ENCODE results near the gene NUP62. TPM values are rescaled to one million over a fixed set of nuclear protein-coding genes. Genes with fewer than 3 reads are reported as not detected.

NUP62 gene
- total and polyA plus RNA-seq, 2 experiments from 2014 or later: 55.5 to 99.4 TPM

DNA sequence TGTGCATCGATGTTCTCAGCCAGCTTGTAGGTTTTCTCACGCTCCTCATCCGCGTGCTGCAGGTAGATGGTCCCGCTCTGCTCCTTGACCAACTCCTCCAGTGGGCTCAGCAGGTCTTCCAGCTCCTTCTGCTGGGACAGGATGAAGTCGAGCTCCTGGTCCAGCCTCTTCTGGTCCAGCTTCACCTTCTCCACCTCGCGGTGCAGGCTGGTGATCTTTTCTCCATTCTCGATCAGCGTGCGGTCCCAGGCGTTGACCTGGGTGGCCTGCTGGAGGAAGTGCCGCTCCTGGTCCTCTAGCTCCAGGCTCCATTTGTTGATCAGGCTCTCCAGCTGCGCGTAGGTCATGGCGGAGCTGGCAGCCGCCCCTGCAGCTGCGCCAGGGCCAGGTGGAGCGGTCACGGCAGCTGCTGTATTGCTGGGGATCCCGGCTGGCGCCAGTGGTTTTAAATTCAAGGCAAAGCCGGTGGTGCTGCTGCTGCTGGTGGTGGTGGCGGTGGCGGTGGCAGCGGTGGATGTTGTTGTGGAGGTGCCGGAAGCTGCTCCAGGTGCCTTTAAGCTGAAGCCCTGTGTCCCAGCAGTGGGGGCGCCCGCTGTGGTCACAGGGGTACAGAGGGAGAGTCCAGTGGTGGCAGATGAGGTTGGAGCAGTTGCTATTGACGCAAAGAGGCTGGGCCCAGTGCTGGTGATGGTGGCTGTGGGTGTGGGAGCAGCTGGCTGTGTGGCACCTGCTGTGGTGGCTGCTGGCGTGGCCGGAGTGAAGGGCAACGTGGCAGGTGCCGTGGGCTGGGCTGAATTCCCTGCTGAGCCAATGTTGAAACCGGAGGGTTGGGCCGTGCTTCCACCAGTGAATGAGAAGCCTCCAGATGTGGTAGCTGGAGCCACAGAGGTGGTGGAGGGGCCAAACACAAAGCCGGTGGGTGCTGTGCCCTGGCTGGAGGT, 20.6 kb downstream of the NUP62 start (continued):
- no peak for TF ChIP-seq CREB1 (CRISPR knock-in tag; IDR thresholded peaks at IDR 0.05; ENCODE audit: low read depth)
- TF ChIP-seq, protein P1, sequence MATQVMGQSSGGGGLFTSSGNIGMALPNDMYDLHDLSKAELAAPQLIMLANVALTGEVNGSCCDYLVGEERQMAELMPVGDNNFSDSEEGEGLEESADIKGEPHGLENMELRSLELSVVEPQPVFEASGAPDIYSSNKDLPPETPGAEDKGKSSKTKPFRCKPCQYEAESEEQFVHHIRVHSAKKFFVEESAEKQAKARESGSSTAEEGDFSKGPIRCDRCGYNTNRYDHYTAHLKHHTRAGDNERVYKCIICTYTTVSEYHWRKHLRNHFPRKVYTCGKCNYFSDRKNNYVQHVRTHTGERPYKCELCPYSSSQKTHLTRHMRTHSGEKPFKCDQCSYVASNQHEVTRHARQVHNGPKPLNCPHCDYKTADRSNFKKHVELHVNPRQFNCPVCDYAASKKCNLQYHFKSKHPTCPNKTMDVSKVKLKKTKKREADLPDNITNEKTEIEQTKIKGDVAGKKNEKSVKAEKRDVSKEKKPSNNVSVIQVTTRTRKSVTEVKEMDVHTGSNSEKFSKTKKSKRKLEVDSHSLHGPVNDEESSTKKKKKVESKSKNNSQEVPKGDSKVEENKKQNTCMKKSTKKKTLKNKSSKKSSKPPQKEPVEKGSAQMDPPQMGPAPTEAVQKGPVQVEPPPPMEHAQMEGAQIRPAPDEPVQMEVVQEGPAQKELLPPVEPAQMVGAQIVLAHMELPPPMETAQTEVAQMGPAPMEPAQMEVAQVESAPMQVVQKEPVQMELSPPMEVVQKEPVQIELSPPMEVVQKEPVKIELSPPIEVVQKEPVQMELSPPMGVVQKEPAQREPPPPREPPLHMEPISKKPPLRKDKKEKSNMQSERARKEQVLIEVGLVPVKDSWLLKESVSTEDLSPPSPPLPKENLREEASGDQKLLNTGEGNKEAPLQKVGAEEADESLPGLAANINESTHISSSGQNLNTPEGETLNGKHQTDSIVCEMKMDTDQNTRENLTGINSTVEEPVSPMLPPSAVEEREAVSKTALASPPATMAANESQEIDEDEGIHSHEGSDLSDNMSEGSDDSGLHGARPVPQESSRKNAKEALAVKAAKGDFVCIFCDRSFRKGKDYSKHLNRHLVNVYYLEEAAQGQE (IDR thresholded peaks at IDR 0.05; ENCODE audit: unreplicated experiment): no peak
- TF ChIP-seq POLR2AphosphoS5 (IDR thresholded peaks at IDR 0.05; ENCODE audit: low read depth): no peak
- TF ChIP-seq, protein P2, sequence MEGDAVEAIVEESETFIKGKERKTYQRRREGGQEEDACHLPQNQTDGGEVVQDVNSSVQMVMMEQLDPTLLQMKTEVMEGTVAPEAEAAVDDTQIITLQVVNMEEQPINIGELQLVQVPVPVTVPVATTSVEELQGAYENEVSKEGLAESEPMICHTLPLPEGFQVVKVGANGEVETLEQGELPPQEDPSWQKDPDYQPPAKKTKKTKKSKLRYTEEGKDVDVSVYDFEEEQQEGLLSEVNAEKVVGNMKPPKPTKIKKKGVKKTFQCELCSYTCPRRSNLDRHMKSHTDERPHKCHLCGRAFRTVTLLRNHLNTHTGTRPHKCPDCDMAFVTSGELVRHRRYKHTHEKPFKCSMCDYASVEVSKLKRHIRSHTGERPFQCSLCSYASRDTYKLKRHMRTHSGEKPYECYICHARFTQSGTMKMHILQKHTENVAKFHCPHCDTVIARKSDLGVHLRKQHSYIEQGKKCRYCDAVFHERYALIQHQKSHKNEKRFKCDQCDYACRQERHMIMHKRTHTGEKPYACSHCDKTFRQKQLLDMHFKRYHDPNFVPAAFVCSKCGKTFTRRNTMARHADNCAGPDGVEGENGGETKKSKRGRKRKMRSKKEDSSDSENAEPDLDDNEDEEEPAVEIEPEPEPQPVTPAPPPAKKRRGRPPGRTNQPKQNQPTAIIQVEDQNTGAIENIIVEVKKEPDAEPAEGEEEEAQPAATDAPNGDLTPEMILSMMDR (conservative IDR thresholded peaks at IDR 0.05; ENCODE audit: low read depth in 2 of 2): no peak
- no peak for TF ChIP-seq ZNF114 (CRISPR knock-in tag; IDR thresholded peaks at IDR 0.05)
- TF ChIP-seq EZH2phosphoT487 (IDR thresholded peaks at IDR 0.05; ENCODE audit: unreplicated experiment): no peak
- no peak for TF ChIP-seq JUNB (IDR thresholded peaks at IDR 0.05; ENCODE audit: unreplicated experiment)

DNA sequence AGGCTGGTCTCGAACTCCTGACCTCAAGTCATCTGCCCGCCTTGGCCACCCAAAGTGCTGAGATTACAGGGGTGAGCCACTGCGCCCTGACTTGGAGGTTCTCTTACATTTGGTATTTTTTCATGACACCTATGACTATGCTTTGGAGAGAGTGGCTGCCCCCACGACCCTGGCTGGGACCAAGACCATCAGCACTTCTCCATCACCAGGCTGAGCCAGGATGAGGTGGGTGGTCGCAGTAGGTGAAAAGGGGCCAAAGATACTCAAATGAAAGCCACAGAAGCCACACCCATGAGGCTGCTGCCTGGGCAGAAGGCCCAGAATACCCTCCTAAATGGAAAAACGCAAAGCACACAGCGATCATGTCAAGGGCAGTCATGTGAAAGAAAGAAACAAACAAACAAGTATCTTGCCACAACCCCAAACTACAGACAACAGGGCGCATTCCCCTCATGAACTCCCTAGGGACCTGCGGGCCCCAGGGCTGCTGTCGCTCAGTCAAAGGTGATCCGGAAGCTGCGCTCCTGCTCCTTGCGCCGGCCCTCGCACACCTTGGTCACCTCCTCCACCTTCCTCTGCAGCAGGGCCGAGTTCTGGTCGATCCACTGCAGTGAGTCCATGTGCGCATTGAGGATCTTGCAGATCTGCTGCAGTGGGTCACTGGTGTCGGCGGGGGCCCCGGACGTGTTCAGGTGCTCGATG, 21.4 kb downstream of the NUP62 start:
- peaks cover 19% of the 10 kb centered on the region for H3K4me1 Mint-ChIP-seq
- H3K27ac Mint-ChIP-seq: no peak overlapping the region
- no peaks in the 10 kb centered on the region; the same call in 2 of the 3 replicates for H3K9me3 Mint-ChIP-seq
- Histone ChIP-seq H3K36me3 (ENCODE audit: insufficient read depth) (peaks cover 3% of the 10 kb centered on the region; the same call in 1 of the 2 replicates), H3K9me2 (ENCODE audit: insufficient read depth) (no peaks in the 10 kb centered on the region), H4K20me1 (replicated peaks; ENCODE audit: insufficient read depth) (peaks cover 33% of the 10 kb centered on the region), H3F3A (replicated peaks; ENCODE audit: low read depth) (peaks cover 12% of the 10 kb centered on the region; the same call in 1 of the 2 replicates), H3K4me1 (ENCODE audit: insufficient read depth) (peaks cover 10% of the 10 kb centered on the region), H3K27ac (ENCODE audit: low read depth) (no peak overlapping the region), H2AFZ (no peak overlapping the region), H3K4me3 (no peak overlapping the region), H3K27me3 (ENCODE audit: insufficient read depth) (no peaks in the 10 kb centered on the region), H3K4me2 (no peak overlapping the region), H3K79me2 (replicated peaks; ENCODE audit: insufficient read depth) (peaks cover 2% of the 10 kb centered on the region; the same call in 1 of the 2 replicates)
- peaks cover 21% of the 10 kb centered on the region for H3K27me3 Mint-ChIP-seq (ENCODE audit: insufficient read depth, low read depth, poor library complexity)
- TF ChIP-seq JUNB (IDR thresholded peaks at IDR 0.05; ENCODE audit: unreplicated experiment) (no peak), EZH2 (IDR thresholded peaks at IDR 0.05; ENCODE audit: low read depth, unreplicated experiment) (no peak), CREB1 (CRISPR knock-in tag; IDR thresholded peaks at IDR 0.05; ENCODE audit: low read depth) (no peak)
- TF ChIP-seq, protein P1 (IDR thresholded peaks at IDR 0.05; ENCODE audit: unreplicated experiment): no peak
- H3K4me3 Mint-ChIP-seq: no peak overlapping the region; the same call in 2 of the 3 replicates
- ATAC-seq (no peak), DNase-seq (ENCODE audit: low spot score) (no peak)
- H3K36me3 Mint-ChIP-seq (ENCODE audit: low read depth): peaks cover 63% of the 10 kb centered on the region
